HepG2 (cell line): ENCODE data around the gene RAB34. TPM values are rescaled to one million over a fixed set of nuclear protein-coding genes. Genes with fewer than 3 reads are reported as not detected.

ENCODE experiments used
- ATF7-NPFF ChIP-seq: sonication (generic); formaldehyde crosslinking; IDR thresholded peaks from 2 replicates; pipeline ENCODE4 v1.8.1; 2023; ENCODE audit warnings: mild to moderate bottlenecking, low read depth, missing genetic modification reagents, moderate library complexity
- CENPT ChIP-seq: sonication (generic); formaldehyde crosslinking; IDR thresholded peaks from 2 replicates; pipeline ENCODE4 v1.8.0; 2022; ENCODE audit warnings: low read depth, mild to moderate bottlenecking, moderate library complexity, missing genetic modification reagents
- DNMT1 ChIP-seq: sonication (generic); formaldehyde crosslinking; IDR thresholded peaks from 2 replicates; pipeline ENCODE4 v1.5.1; 2020; ENCODE audit warnings: mild to moderate bottlenecking, missing genetic modification reagents
- GLI4 ChIP-seq: sonication (generic); formaldehyde crosslinking; IDR thresholded peaks from 2 replicates; pipeline ENCODE4 v1.5.1; 2020; ENCODE audit warnings: missing genetic modification reagents, mild to moderate bottlenecking, moderate library complexity, borderline replicate concordance
- MIXL1 ChIP-seq: IDR thresholded peaks from 2 replicates; pipeline ENCODE4 v1.6.1; 2016
- PHF5A ChIP-seq: IDR thresholded peaks from one replicate; pipeline ENCODE4 v1.6.1; 2018; ENCODE audit warnings: low read depth, missing genetic modification reagents; ENCODE audit not compliant: unreplicated experiment
- SIX1 ChIP-seq: sonication (generic); formaldehyde crosslinking; IDR thresholded peaks from 2 replicates; pipeline ENCODE4 v1.4.0; 2020; ENCODE audit warnings: missing genetic modification reagents, borderline replicate concordance
- SMAD3 ChIP-seq: sonication (generic); formaldehyde crosslinking; IDR thresholded peaks from 2 replicates; pipeline ENCODE4 v1.4.0; 2020; ENCODE audit warnings: missing genetic modification reagents
- TGIF2 ChIP-seq: IDR thresholded peaks from 2 replicates; pipeline ENCODE4 v1.6.1; 2016; ENCODE audit warnings: control low read depth, missing compliant biosample characterization
- ZNF235 ChIP-seq: sonication (generic); formaldehyde crosslinking; IDR thresholded peaks from 2 replicates; pipeline ENCODE4 v1.8.1; 2023; ENCODE audit warnings: mild to moderate bottlenecking, missing genetic modification reagents, borderline replicate concordance
- ZNF260 ChIP-seq: sonication (generic); formaldehyde crosslinking; IDR thresholded peaks from 2 replicates; pipeline ENCODE4 v1.4.0; 2020; ENCODE audit warnings: missing genetic modification reagents, low read depth, mild to moderate bottlenecking, borderline replicate concordance
- ZNF460 ChIP-seq: sonication (generic); formaldehyde crosslinking; IDR thresholded peaks from 2 replicates; pipeline ENCODE4 v1.5.1; 2020; ENCODE audit warnings: missing genetic modification reagents, mild to moderate bottlenecking, borderline replicate concordance
- ZNF616 ChIP-seq: sonication (generic); formaldehyde crosslinking; IDR thresholded peaks from 2 replicates; pipeline ENCODE4 v1.5.0; 2020; ENCODE audit warnings: low read depth, mild to moderate bottlenecking, missing genetic modification reagents
- ZNF7 ChIP-seq: IDR thresholded peaks from 2 replicates; pipeline ENCODE4 v1.6.1; 2016; ENCODE audit warnings: missing biosample characterization, missing genetic modification reagents
- ZNF782 ChIP-seq: sonication (generic); formaldehyde crosslinking; IDR thresholded peaks from 2 replicates; pipeline ENCODE4 v1.4.0; 2020; ENCODE audit warnings: missing genetic modification reagents, mild to moderate bottlenecking, borderline replicate concordance
- ZSCAN22 ChIP-seq: sonication (generic); formaldehyde crosslinking; IDR thresholded peaks from 2 replicates; pipeline ENCODE4 v1.4.0; 2020; ENCODE audit warnings: mild to moderate bottlenecking, missing genetic modification reagents
- polyA plus RNA-seq, 8 experiments: library from polyadenylated mRNA; depleted of rRNA in 3 of 8; stranded (reverse) in 7 of 8; unstranded in 1 of 8; fragments of >200 nt; fragmentation: Illumina TruSeq in 4 of 8; extraction: Trizol in 4 of 8; gene quantifications; 2 replicates each; pipeline versions ENCODE4 v1.2.1 to v1.2.3, GENCODE V29; 2011 to 2016; ENCODE audit warnings: low read depth in 4 of 8, missing spikeins in 1 of 8, mixed read lengths in 1 of 8; ENCODE audit not compliant: insufficient read depth in 1 of 8
- total RNA-seq, 5 experiments: library from RNA; depleted of rRNA; stranded (reverse); fragments of >200 nt; fragmentation: Illumina TruSeq; extraction: Trizol; gene quantifications; 2 replicates each; pipeline ENCODE4 v1.2.3, GENCODE V29; 2016; ENCODE audit warnings: low read depth in 1 of 5
- TF ChIP-seq, protein P1 (sequence below), 2 experiments: sonication (generic) in 1 of 2; formaldehyde crosslinking in 1 of 2; IDR thresholded peaks; 2 replicates each; pipeline versions ENCODE4 v1.6.1 to v1.9.0; 2014 to 2022; ENCODE audit warnings: antibody characterized with exemption in 1 of 2, borderline replicate concordance in 1 of 2, inconsistent platforms in 1 of 2, low read depth in 1 of 2, missing genetic modification reagents in 1 of 2
- TF ChIP-seq, protein P2 (sequence below): IDR thresholded peaks from 2 replicates; pipeline ENCODE4 v1.6.1; 2012; ENCODE audit warnings: inconsistent platforms
- TF ChIP-seq, protein P3 (sequence below): sonication (generic); formaldehyde crosslinking; IDR thresholded peaks from 2 replicates; pipeline ENCODE4 v1.8.1; 2023; ENCODE audit warnings: missing genetic modification reagents, inconsistent platforms, borderline replicate concordance
- TF ChIP-seq, protein P4 (sequence below): sonication (generic); formaldehyde crosslinking; IDR thresholded peaks from 2 replicates; pipeline ENCODE4 v1.8.0; 2022; ENCODE audit warnings: low read depth, missing genetic modification reagents

The RAB34 gene
- total and polyA plus RNA-seq, 2 of the 13 experiments (the other 11 are each of a cell fraction or from before 2014, with no cell fraction given): 0.49 TPM; not detected in 1

DNA sequence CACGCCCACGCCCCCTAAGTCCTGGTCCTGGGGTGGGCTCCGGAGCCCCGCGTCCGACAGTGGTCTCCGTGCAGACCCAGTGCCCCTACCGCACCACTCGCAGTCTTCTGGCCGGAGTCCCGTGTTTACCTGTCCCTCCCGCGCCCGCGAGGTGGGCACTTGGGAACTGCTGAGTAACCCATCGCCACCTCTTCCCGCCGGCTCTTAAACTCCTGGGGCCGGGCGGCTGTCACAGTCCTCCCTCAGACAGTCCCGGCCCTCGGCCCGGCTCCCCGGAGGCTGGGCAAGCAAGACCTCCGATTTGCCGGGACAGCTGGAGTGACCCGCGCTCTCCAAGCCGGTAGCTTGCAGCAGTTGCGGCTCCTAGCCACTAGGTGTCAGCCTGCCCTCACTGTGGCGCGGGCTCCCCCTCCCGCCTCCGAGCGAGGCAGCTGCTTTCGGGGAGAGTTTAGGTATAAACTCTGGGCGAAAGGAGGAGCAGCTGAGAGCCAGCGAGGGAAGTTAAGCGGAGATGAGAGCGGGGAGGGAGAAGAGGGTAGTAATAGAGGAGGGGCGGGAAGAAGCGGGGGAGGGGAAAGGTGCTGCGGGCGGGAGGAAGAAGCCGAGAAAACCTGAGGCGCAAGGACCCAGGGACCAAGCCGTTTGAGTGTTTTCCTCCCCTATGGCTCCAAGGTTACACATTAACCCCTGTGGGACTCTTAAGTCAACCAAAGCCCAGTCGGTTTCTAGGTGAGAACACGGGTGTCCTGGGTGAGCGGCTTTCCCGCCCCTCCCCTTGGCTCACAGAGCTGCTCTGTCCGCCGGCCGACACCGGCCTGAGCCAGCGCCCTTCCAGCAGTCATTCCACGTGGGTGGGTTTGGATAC is 9.2 kb upstream of the RAB34 start (continued):
- TF ChIP-seq, protein P1, sequence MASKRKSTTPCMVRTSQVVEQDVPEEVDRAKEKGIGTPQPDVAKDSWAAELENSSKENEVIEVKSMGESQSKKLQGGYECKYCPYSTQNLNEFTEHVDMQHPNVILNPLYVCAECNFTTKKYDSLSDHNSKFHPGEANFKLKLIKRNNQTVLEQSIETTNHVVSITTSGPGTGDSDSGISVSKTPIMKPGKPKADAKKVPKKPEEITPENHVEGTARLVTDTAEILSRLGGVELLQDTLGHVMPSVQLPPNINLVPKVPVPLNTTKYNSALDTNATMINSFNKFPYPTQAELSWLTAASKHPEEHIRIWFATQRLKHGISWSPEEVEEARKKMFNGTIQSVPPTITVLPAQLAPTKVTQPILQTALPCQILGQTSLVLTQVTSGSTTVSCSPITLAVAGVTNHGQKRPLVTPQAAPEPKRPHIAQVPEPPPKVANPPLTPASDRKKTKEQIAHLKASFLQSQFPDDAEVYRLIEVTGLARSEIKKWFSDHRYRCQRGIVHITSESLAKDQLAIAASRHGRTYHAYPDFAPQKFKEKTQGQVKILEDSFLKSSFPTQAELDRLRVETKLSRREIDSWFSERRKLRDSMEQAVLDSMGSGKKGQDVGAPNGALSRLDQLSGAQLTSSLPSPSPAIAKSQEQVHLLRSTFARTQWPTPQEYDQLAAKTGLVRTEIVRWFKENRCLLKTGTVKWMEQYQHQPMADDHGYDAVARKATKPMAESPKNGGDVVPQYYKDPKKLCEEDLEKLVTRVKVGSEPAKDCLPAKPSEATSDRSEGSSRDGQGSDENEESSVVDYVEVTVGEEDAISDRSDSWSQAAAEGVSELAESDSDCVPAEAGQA (IDR thresholded peaks at IDR 0.05; ENCODE audit: low read depth): no peak
- TF ChIP-seq, protein P1 (CRISPR knock-in tag; IDR thresholded peaks at IDR 0.05; ENCODE audit: borderline replicate concordance): no peak; the same call in 1 of the 2 replicates
- TF ChIP-seq ZNF782 (no peak; the same call in 1 of the 2 replicates), MIXL1 (CRISPR knock-in tag) (no peak; the same call in 1 of the 2 replicates), GLI4 (CRISPR knock-in tag) (no peak), ZNF460 (CRISPR knock-in tag) (no peak), DNMT1 (CRISPR knock-in tag) (no peak), ZSCAN22 (CRISPR knock-in tag) (no peak), ZNF260 (CRISPR knock-in tag) (no peak), ZNF7 (CRISPR knock-in tag) (no peak), CENPT (CRISPR knock-in tag) (no peak), ATF7-NPFF (no peak; the same call in none of the 2 replicates), ZNF235 (CRISPR knock-in tag) (peak; percentile 75; the same call in 1 of the 2 replicates), PHF5A (CRISPR knock-in tag) (no peak), SIX1 (no peak), TGIF2 (CRISPR knock-in tag) (peak; percentile 79), SMAD3 (CRISPR knock-in tag) (peak; percentile 60; the same call in 1 of the 2 replicates), ZNF616 (CRISPR knock-in tag) (no peak)
- TF ChIP-seq, protein P2, sequence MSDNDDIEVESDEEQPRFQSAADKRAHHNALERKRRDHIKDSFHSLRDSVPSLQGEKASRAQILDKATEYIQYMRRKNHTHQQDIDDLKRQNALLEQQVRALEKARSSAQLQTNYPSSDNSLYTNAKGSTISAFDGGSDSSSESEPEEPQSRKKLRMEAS: peak; percentile 89
- TF ChIP-seq, protein P3, sequence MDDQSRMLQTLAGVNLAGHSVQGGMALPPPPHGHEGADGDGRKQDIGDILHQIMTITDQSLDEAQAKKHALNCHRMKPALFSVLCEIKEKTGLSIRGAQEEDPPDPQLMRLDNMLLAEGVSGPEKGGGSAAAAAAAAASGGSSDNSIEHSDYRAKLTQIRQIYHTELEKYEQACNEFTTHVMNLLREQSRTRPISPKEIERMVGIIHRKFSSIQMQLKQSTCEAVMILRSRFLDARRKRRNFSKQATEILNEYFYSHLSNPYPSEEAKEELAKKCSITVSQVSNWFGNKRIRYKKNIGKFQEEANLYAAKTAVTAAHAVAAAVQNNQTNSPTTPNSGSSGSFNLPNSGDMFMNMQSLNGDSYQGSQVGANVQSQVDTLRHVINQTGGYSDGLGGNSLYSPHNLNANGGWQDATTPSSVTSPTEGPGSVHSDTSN (CRISPR knock-in tag): no peak
- TF ChIP-seq, protein P4, sequence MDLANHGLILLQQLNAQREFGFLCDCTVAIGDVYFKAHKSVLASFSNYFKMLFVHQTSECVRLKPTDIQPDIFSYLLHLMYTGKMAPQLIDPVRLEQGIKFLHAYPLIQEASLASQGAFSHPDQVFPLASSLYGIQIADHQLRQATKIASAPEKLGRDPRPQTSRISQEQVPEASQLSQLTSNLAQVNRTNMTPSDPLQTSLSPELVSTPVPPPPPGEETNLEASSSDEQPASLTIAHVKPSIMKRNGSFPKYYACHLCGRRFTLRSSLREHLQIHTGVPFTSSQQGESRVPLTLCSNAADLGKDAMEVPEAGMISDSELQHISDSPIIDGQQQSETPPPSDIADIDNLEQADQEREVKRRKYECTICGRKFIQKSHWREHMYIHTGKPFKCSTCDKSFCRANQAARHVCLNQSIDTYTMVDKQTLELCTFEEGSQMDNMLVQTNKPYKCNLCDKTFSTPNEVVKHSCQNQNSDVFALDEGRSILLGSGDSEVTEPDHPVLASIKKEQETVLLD (CRISPR knock-in tag): peak; percentile 28; the same call in 1 of the 2 replicates
